ENCODE results near the gene SLF2. TPM values are rescaled to one million over a fixed set of nuclear protein-coding genes. Genes with fewer than 3 reads are reported as not detected.

SLF2 gene
- total and polyA plus RNA-seq, 4 donors: 4.0 to 18.8 (median 12.1) TPM

- Histone ChIP-seq H3K27ac (ENCODE audit: low read depth in 1 of 2, low read length in 2 of 2) (no peak overlapping the region), H3K36me3 (ENCODE audit: control insufficient read depth in 4 of 4, insufficient read depth in 3 of 4, low read depth in 1 of 4, low read length in 3 of 4) (no peaks in the 10 kb centered on the region), H3K9ac (ENCODE audit: low read depth in 1 of 2, low read length in 2 of 2) (no peak overlapping the region), H3K4me1 (ENCODE audit: control insufficient read depth in 4 of 4, insufficient read depth in 4 of 4, low read length in 3 of 4) (no peaks in the 10 kb centered on the region), H3K9me3 (ENCODE audit: control insufficient read depth in 4 of 4, low read length in 3 of 4) (no peaks in the 10 kb centered on the region), H3K27me3 (ENCODE audit: control insufficient read depth in 4 of 4, insufficient read depth in 4 of 4, low read length in 3 of 4) (no peaks in the 10 kb centered on the region), H3K4me3 (ENCODE audit: low read depth in 1 of 3, low read length in 3 of 3) (no peak overlapping the region)
- DNase-seq (ENCODE audit: low spot score): no peak
- 74% methylated on average over 7 of the region's 7 CpGs for WGBS
- TF ChIP-seq SP1 (IDR thresholded peaks at IDR 0.05): no peak
- TF ChIP-seq MAX (IDR thresholded peaks at IDR 0.05): no peak
- TF ChIP-seq TAF1 (conservative IDR thresholded peaks at IDR 0.05): no peak
- TF ChIP-seq HNF4A (conservative IDR thresholded peaks at IDR 0.05): no peak
- no peak for TF ChIP-seq CTCF (IDR thresholded peaks at IDR 0.05; ENCODE audit: low read depth, low read length, missing input control)
Observed at GRCh38 chr10:100866010-100866409, 46.8 kb upstream of the SLF2 start.

- WGBS: 54% methylated on average over 21 of the region's 21 CpGs
- H3K9ac ChIP-seq (ENCODE audit: low read depth in 1 of 2, low read length in 2 of 2): no peak overlapping the region
- H3K27ac ChIP-seq (ENCODE audit: low read depth in 1 of 2, low read length in 2 of 2): no peak overlapping the region
- H3K9me3 ChIP-seq (ENCODE audit: control insufficient read depth in 4 of 4, low read length in 3 of 4): no peaks in the 10 kb centered on the region
- H3K4me1 ChIP-seq (ENCODE audit: control insufficient read depth in 4 of 4, insufficient read depth in 4 of 4, low read length in 3 of 4): no peaks in the 10 kb centered on the region
- H3K36me3 ChIP-seq (ENCODE audit: control insufficient read depth in 4 of 4, insufficient read depth in 3 of 4, low read depth in 1 of 4, low read length in 3 of 4): no peaks in the 10 kb centered on the region
- H3K4me3 ChIP-seq (ENCODE audit: low read depth in 1 of 3, low read length in 3 of 3): no peak overlapping the region
- no peak for TF ChIP-seq RAD21 (IDR thresholded peaks at IDR 0.05)
- TF ChIP-seq REST (IDR thresholded peaks at IDR 0.05): no peak
- no peak for TF ChIP-seq EGR1 (IDR thresholded peaks at IDR 0.05; ENCODE audit: low read depth in 2 of 2)
- no peak for TF ChIP-seq FOXA1 (IDR thresholded peaks at IDR 0.05)
- TF ChIP-seq JUND (IDR thresholded peaks at IDR 0.05): no peak
- no peak for TF ChIP-seq FOXA2 (IDR thresholded peaks at IDR 0.05)
- no peak for TF ChIP-seq SP1 (IDR thresholded peaks at IDR 0.05)
- DNase-seq (ENCODE audit: low spot score): no peak
- no peaks in the 10 kb centered on the region for H3K27me3 ChIP-seq (ENCODE audit: control insufficient read depth in 4 of 4, insufficient read depth in 4 of 4, low read length in 3 of 4)
Observed at GRCh38 chr10:100866575-100867098, 46.1 kb upstream of the SLF2 start.

- H3K27ac ChIP-seq (ENCODE audit: low read depth in 1 of 2, low read length in 2 of 2): no peak overlapping the region
- H3K4me3 ChIP-seq (ENCODE audit: low read depth in 1 of 3, low read length in 3 of 3): no peak overlapping the region
- TF ChIP-seq FOXA2 (IDR thresholded peaks at IDR 0.05) (no peak), NR2F2 (IDR thresholded peaks at IDR 0.05) (no peak), RAD21 (IDR thresholded peaks at IDR 0.05) (no peak), ATF3 (IDR thresholded peaks at IDR 0.05) (no peak), FOXA1 (IDR thresholded peaks at IDR 0.05) (no peak), CTCF (IDR thresholded peaks at IDR 0.05; ENCODE audit: low read depth, low read length, missing input control) (no peak), RXRA (IDR thresholded peaks at IDR 0.05) (no peak), HNF4G (IDR thresholded peaks at IDR 0.05) (no peak), EGR1 (IDR thresholded peaks at IDR 0.05; ENCODE audit: low read depth in 2 of 2) (no peak), JUND (IDR thresholded peaks at IDR 0.05) (no peak), ZBTB33 (IDR thresholded peaks at IDR 0.05) (no peak), TAF1 (conservative IDR thresholded peaks at IDR 0.05) (no peak)
- no peaks in the 10 kb centered on the region for H3K27me3 ChIP-seq (ENCODE audit: control insufficient read depth in 4 of 4, insufficient read depth in 4 of 4, low read length in 3 of 4)
- 82% methylated on average over 8 of the region's 8 CpGs for WGBS
- H3K9ac ChIP-seq (ENCODE audit: low read depth in 1 of 2, low read length in 2 of 2): no peak overlapping the region
- H3K36me3 ChIP-seq (ENCODE audit: control insufficient read depth in 4 of 4, insufficient read depth in 3 of 4, low read depth in 1 of 4, low read length in 3 of 4): no peaks in the 10 kb centered on the region
- H3K4me1 ChIP-seq (ENCODE audit: control insufficient read depth in 4 of 4, insufficient read depth in 4 of 4, low read length in 3 of 4): no peaks in the 10 kb centered on the region
- H3K9me3 ChIP-seq (ENCODE audit: control insufficient read depth in 4 of 4, low read length in 3 of 4): no peaks in the 10 kb centered on the region
- no peak for DNase-seq (ENCODE audit: low spot score)
Observed at GRCh38 chr10:100867261-100867963, 45.4 kb upstream of the SLF2 start.

Measured in liver (tissue), 9 donors.